Activated naive CD8-positive, alpha-beta T cell treated with anti-CD3 and anti-CD28 coated beads, Interleukin-2, amount 50 U/mL, for 24 hours (primary cell): ENCODE data around the gene NOL12.
"Not testable (repeated sequence)": the region's sequence is repeated elsewhere in the genome, so short reads cannot be mapped to it uniquely, and the experiment has no call there.

ENCODE experiments used
- ATAC-seq: fragments of 150-1000 bp; cut with Tn5 transposase; one replicate; pipeline ENCODE4 v1.10.0; 2021
- DNase-seq: peaks from one replicate; pipeline ENCODE4 v3.0.0; 2021
- H3K27ac Mint-ChIP-seq: one replicate; pipeline ENCODE4 v1.8.0; 2021; ENCODE audit warnings: mild to moderate bottlenecking, mixed read lengths
- H3K27me3 Mint-ChIP-seq: one replicate; pipeline ENCODE4 v1.8.0; 2021; ENCODE audit warnings: mixed read lengths
- H3K36me3 Mint-ChIP-seq: one replicate; pipeline ENCODE4 v1.8.0; 2021; ENCODE audit warnings: low read depth, mixed read lengths
- H3K4me1 Mint-ChIP-seq: one replicate; pipeline ENCODE4 v1.8.0; 2021; ENCODE audit warnings: mixed read lengths
- H3K4me3 Mint-ChIP-seq: one replicate; pipeline ENCODE4 v1.8.0; 2021; ENCODE audit warnings: mild to moderate bottlenecking, moderate library complexity, mixed read lengths
- H3K9me3 Mint-ChIP-seq: one replicate; pipeline ENCODE4 v1.8.0; 2021; ENCODE audit warnings: mixed read lengths

The NOL12 gene

GRCh38 chr22:37709445-37709765 is 23.3 kb downstream of the NOL12 start:
- DNase-seq = no peak

GRCh38 chr22:37710675-37711074 is 24.5 kb downstream of the NOL12 start:
- Mint-ChIP-seq H3K36me3 (no peaks in the 10 kb centered on the region), H3K27ac (no peak overlapping the region), H3K4me1 (no peaks in the 10 kb centered on the region), H3K27me3 (no peaks in the 10 kb centered on the region), H3K9me3 (no peaks in the 10 kb centered on the region), H3K4me3 (no peak overlapping the region)
- DNase-seq (no peak), ATAC-seq (peak; percentile 20)

More at GRCh38 chr22:37709445-37709765, 23.3 kb downstream of the NOL12 start:
- no peaks in the 10 kb centered on the region for H3K27me3 Mint-ChIP-seq
- no peaks in the 10 kb centered on the region for H3K4me1 Mint-ChIP-seq
- ATAC-seq = no peak
- no peaks in the 10 kb centered on the region for H3K9me3 Mint-ChIP-seq
- H3K4me3 Mint-ChIP-seq = no peak overlapping the region
- H3K27ac Mint-ChIP-seq = no peak overlapping the region
- H3K36me3 Mint-ChIP-seq = no peaks in the 10 kb centered on the region

GRCh38 chr22:37711490-37711889 is 25.3 kb downstream of the NOL12 start:
- ATAC-seq (no peak), DNase-seq (no peak)
- Mint-ChIP-seq H3K9me3 (no peaks in the 10 kb centered on the region), H3K36me3 (no peaks in the 10 kb centered on the region), H3K27ac (no peak overlapping the region), H3K27me3 (no peaks in the 10 kb centered on the region), H3K4me3 (no peak overlapping the region), H3K4me1 (no peaks in the 10 kb centered on the region)

GRCh38 chr22:37713761-37714160 is 27.6 kb downstream of the NOL12 start:
- Mint-ChIP-seq H3K36me3 (no peaks in the 10 kb centered on the region), H3K27ac (no peak overlapping the region), H3K9me3 (no peaks in the 10 kb centered on the region), H3K4me1 (no peaks in the 10 kb centered on the region), H3K27me3 (no peaks in the 10 kb centered on the region), H3K4me3 (no peak overlapping the region)
- DNase-seq (no peak), ATAC-seq (no peak)

- no peaks in the 10 kb centered on the region for H3K4me1 Mint-ChIP-seq
- no peak overlapping the region for H3K27ac Mint-ChIP-seq
- H3K4me3 Mint-ChIP-seq = no peak overlapping the region
Measured at GRCh38 chr22:37714634-37715033, 28.5 kb downstream of the NOL12 start.

GRCh38 chr22:37715760-37716159 is 29.6 kb downstream of the NOL12 start:
- no peak for ATAC-seq
- Mint-ChIP-seq H3K27me3 (no peaks in the 10 kb centered on the region), H3K27ac (no peak overlapping the region), H3K9me3 (no peaks in the 10 kb centered on the region), H3K4me1 (no peaks in the 10 kb centered on the region), H3K4me3 (no peak overlapping the region), H3K36me3 (no peaks in the 10 kb centered on the region)
- no peak for DNase-seq

More at GRCh38 chr22:37714634-37715033, 28.5 kb downstream of the NOL12 start:
- no peaks in the 10 kb centered on the region for H3K9me3 Mint-ChIP-seq
- no peaks in the 10 kb centered on the region for H3K27me3 Mint-ChIP-seq
- no peak for ATAC-seq
- DNase-seq = no peak
- no peaks in the 10 kb centered on the region for H3K36me3 Mint-ChIP-seq

- DNase-seq (no peak), ATAC-seq (no peak)
- no peaks in the 10 kb centered on the region for H3K9me3 Mint-ChIP-seq
- no peak overlapping the region for H3K27ac Mint-ChIP-seq
- no peak overlapping the region for H3K4me3 Mint-ChIP-seq
- no peaks in the 10 kb centered on the region for H3K27me3 Mint-ChIP-seq
- H3K36me3 Mint-ChIP-seq = no peaks in the 10 kb centered on the region
- no peaks in the 10 kb centered on the region for H3K4me1 Mint-ChIP-seq
Measured at GRCh38 chr22:37716708-37717107, 30.6 kb downstream of the NOL12 start.

GRCh38 chr22:37717235-37717634 is 31.1 kb downstream of the NOL12 start:
- not testable (repeated sequence) for H3K27ac Mint-ChIP-seq, H3K9me3 Mint-ChIP-seq, ATAC-seq, DNase-seq, H3K4me1 Mint-ChIP-seq, H3K36me3 Mint-ChIP-seq, H3K4me3 Mint-ChIP-seq, H3K27me3 Mint-ChIP-seq

- not testable (repeated sequence) for H3K9me3 Mint-ChIP-seq, H3K36me3 Mint-ChIP-seq, DNase-seq, H3K4me1 Mint-ChIP-seq, H3K27me3 Mint-ChIP-seq, H3K27ac Mint-ChIP-seq, ATAC-seq, H3K4me3 Mint-ChIP-seq
Measured at GRCh38 chr22:37717746-37718305, 31.7 kb downstream of the NOL12 start.

GRCh38 chr22:37725551-37726240 is 39.6 kb downstream of the NOL12 start:
- H3K36me3 Mint-ChIP-seq = peaks cover 3% of the 10 kb centered on the region
- H3K27ac Mint-ChIP-seq = no peak overlapping the region
- no peaks in the 10 kb centered on the region for H3K4me1 Mint-ChIP-seq
- H3K27me3 Mint-ChIP-seq = no peaks in the 10 kb centered on the region
- H3K9me3 Mint-ChIP-seq = no peaks in the 10 kb centered on the region
- DNase-seq (no peak), ATAC-seq (no peak)
- H3K4me3 Mint-ChIP-seq = no peak overlapping the region

- peak; percentile 28 for ATAC-seq
Measured at GRCh38 chr22:37726241-37726887, 40.2 kb downstream of the NOL12 start.

GRCh38 chr22:37728620-37729019 is 42.5 kb downstream of the NOL12 start:
- ATAC-seq = no peak
- H3K27ac Mint-ChIP-seq = no peak overlapping the region
- no peaks in the 10 kb centered on the region for H3K9me3 Mint-ChIP-seq

More at GRCh38 chr22:37726241-37726887, 40.2 kb downstream of the NOL12 start:
- H3K36me3 Mint-ChIP-seq = peaks cover 3% of the 10 kb centered on the region
- H3K27me3 Mint-ChIP-seq = no peaks in the 10 kb centered on the region
- no peak for DNase-seq
- H3K4me3 Mint-ChIP-seq = no peak overlapping the region
- no peak overlapping the region for H3K27ac Mint-ChIP-seq
- no peaks in the 10 kb centered on the region for H3K9me3 Mint-ChIP-seq
- H3K4me1 Mint-ChIP-seq = no peaks in the 10 kb centered on the region

GRCh38 chr22:37731804-37732471 is 45.8 kb downstream of the NOL12 start:
- ATAC-seq (no peak), DNase-seq (no peak)
- Mint-ChIP-seq H3K27ac (no peak overlapping the region), H3K4me3 (no peak overlapping the region), H3K36me3 (no peaks in the 10 kb centered on the region), H3K4me1 (no peaks in the 10 kb centered on the region), H3K27me3 (no peaks in the 10 kb centered on the region), H3K9me3 (no peaks in the 10 kb centered on the region)

More at GRCh38 chr22:37728620-37729019, 42.5 kb downstream of the NOL12 start:
- peaks cover under 1% of the 10 kb centered on the region for H3K36me3 Mint-ChIP-seq
- H3K27me3 Mint-ChIP-seq = no peaks in the 10 kb centered on the region
- H3K4me1 Mint-ChIP-seq = no peaks in the 10 kb centered on the region
- no peak for DNase-seq
- H3K4me3 Mint-ChIP-seq = no peak overlapping the region

GRCh38 chr22:37732699-37733607 is 46.8 kb downstream of the NOL12 start:
- Mint-ChIP-seq H3K4me1 (no peaks in the 10 kb centered on the region), H3K9me3 (no peaks in the 10 kb centered on the region), H3K27me3 (no peaks in the 10 kb centered on the region), H3K4me3 (no peak overlapping the region), H3K27ac (no peak overlapping the region), H3K36me3 (no peaks in the 10 kb centered on the region)
- ATAC-seq = no peak
- no peak for DNase-seq
